ENCODE data around the gene CNOT2.

Gene CNOT2

DNA sequence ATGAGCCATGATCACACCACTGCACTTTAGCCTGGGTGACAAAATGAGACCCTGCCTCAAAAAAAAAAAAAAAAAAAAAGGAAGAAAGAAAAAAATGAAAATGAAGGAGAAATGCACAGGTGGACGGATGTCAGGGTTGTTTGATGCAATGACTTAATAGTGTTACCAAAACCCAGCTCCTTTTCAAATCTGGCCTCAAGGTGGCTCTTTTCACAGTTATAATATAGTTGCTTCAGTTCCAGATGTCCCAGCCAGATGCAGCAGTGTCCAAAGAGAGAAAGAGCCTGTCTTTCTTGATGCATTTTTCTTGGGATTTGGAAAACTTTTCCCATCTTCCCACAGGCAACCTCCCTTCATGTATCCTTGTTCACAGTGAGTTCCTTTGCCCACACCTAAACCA, 159.4 kb downstream of the CNOT2 start:
- DNase-seq (ENCODE audit: low read depth), result no peak
- TF ChIP-seq, protein P1, sequence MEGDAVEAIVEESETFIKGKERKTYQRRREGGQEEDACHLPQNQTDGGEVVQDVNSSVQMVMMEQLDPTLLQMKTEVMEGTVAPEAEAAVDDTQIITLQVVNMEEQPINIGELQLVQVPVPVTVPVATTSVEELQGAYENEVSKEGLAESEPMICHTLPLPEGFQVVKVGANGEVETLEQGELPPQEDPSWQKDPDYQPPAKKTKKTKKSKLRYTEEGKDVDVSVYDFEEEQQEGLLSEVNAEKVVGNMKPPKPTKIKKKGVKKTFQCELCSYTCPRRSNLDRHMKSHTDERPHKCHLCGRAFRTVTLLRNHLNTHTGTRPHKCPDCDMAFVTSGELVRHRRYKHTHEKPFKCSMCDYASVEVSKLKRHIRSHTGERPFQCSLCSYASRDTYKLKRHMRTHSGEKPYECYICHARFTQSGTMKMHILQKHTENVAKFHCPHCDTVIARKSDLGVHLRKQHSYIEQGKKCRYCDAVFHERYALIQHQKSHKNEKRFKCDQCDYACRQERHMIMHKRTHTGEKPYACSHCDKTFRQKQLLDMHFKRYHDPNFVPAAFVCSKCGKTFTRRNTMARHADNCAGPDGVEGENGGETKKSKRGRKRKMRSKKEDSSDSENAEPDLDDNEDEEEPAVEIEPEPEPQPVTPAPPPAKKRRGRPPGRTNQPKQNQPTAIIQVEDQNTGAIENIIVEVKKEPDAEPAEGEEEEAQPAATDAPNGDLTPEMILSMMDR (IDR thresholded peaks at IDR 0.05; ENCODE audit: low read depth, low read length), result no peak
- TF ChIP-seq, protein P2, sequence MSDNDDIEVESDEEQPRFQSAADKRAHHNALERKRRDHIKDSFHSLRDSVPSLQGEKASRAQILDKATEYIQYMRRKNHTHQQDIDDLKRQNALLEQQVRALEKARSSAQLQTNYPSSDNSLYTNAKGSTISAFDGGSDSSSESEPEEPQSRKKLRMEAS (IDR thresholded peaks at IDR 0.05; ENCODE audit: low read depth, low read length), result no peak
- TF ChIP-seq POLR2A (IDR thresholded peaks at IDR 0.05; ENCODE audit: extremely low read depth, insufficient read length) (no peak), MYC (IDR thresholded peaks at IDR 0.05; ENCODE audit: low read depth, low read length) (no peak)
- H3K4me3 ChIP-seq (ENCODE audit: low read depth, low read length), result no peak overlapping the region

DNA sequence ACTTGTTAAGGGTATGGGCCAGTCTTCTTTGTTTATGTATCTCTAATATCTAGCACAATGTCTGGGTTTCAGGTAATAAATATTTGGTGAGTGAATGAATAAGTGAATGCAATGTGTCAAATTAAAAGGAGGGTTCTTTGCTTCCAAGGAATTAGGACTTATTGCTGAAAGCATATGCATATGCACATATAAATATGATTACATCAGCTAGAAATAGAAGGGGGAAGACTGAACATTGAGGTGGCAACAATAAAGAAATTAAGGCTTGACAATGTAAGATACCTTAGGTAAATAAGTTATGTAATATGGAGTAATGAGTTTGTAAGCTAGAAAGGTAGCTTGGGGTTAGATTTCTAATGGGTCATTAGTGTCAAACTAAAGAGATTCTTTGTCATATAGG, 160.6 kb downstream of the CNOT2 start:
- TF ChIP-seq MYC (IDR thresholded peaks at IDR 0.05; ENCODE audit: low read depth, low read length) (no peak), POLR2A (IDR thresholded peaks at IDR 0.05; ENCODE audit: extremely low read depth, insufficient read length) (no peak)
- TF ChIP-seq, protein P2 (IDR thresholded peaks at IDR 0.05; ENCODE audit: low read depth, low read length), result no peak
- TF ChIP-seq, protein P1 (IDR thresholded peaks at IDR 0.05; ENCODE audit: low read depth, low read length), result no peak
- no peak for DNase-seq (ENCODE audit: low read depth)
- H3K4me3 ChIP-seq (ENCODE audit: low read depth, low read length), result no peak overlapping the region
